HepG2 (cell line): Measurements from ENCODE around the gene GAR1. TPM values are rescaled to one million over a fixed set of nuclear protein-coding genes. Genes with fewer than 3 reads are reported as not detected.

Source experiments
- ATAC-seq: fragments of 200-7000 bp; cut with Tn5 transposase; 3 replicates; pipeline ENCODE4 v1.9.1; 2020; ENCODE audit warnings: mild to moderate bottlenecking, moderate library complexity
- BruUV-seq: library from RNA; stranded (reverse); fragments of 400-500 nt; replicated peaks from 2 replicates; lab custom pipeline; 2021; lab: Mats Ljungman, UMichigan
- CTCF ChIA-PET: fragments of 300-600 bp; formaldehyde crosslinking; extraction: SDS; loops from one replicate; lab custom pipeline; 2021; ENCODE audit warnings: low total read pairs, inconsistent platforms, low intra/inter-chr PET ratio; lab: Yijun Ruan, JAX
- POLR2A ChIA-PET: fragments of 350-600 bp; sonication (Branson Sonifier 250); formaldehyde crosslinking; loops from one replicate; lab custom pipeline; 2020; ENCODE audit warnings: antibody characterized with exemption, inconsistent platforms; lab: Yijun Ruan, JAX
- DNase-seq: peaks from one replicate; pipeline ENCODE4 v3.0.0-alpha.2; 2015; ENCODE audit warnings: low spot score
- FAIRE-seq: peaks from 3 replicates; lab custom pipeline; 2011; peaks lifted over from hg19 to GRCh38; lab: Jason Lieb, UNC
- H2AFZ ChIP-seq: one replicate; pipeline ENCODE4 v1.6.1; 2011; ENCODE audit warnings: low read length, inconsistent platforms
- H3K27ac ChIP-seq: fragments of 300-600 bp; 3 replicates; pipeline ENCODE4 v1.8.0; 2011; ENCODE audit warnings: mixed run types, mild to moderate bottlenecking, mixed read lengths, low read length, inconsistent platforms; ENCODE audit not compliant: insufficient read depth; ENCODE audit errors: extremely low read length
- H3K27me3 ChIP-seq, 2 experiments: fragments of 200-600 bp in 1 of 2; 2 replicates in 1 of 2; 3 replicates in 1 of 2; pipeline versions ENCODE4 v1.6.0 to v1.8.0; 2011; ENCODE audit warnings: low read length in 2 of 2, mild to moderate bottlenecking in 2 of 2, moderate library complexity in 2 of 2, inconsistent platforms in 1 of 2; ENCODE audit not compliant: insufficient read depth in 2 of 2, control insufficient read depth in 1 of 2
- H3K36me3 ChIP-seq, 2 experiments: fragments of 200-600 bp in 1 of 2; replicated peaks in 1 of 2; 2 replicates in 1 of 2; 3 replicates in 1 of 2; pipeline versions ENCODE4 v1.5.1 to v1.8.0; 2011; ENCODE audit warnings: low read length in 2 of 2, inconsistent platforms in 1 of 2; ENCODE audit not compliant: insufficient read depth in 2 of 2, control insufficient read depth in 1 of 2
- H3K4me1 ChIP-seq: 2 replicates; pipeline ENCODE4 v1.5.1; 2012; ENCODE audit warnings: low read length, inconsistent platforms; ENCODE audit not compliant: insufficient read depth
- H3K4me2 ChIP-seq: 2 replicates; pipeline ENCODE4 v1.6.0; 2011; ENCODE audit warnings: low read depth, low read length, inconsistent platforms
- H3K4me3 ChIP-seq, 3 experiments: fragments of 200-600 bp in 1 of 3; sonication (generic), shearing (Covaris generic) in 1 of 3; replicated peaks in 1 of 3; 2 replicates each; pipeline ENCODE4 v1.5.1; 2011 to 2016; ENCODE audit warnings: low read length in 3 of 3, inconsistent platforms in 2 of 3, low read depth in 2 of 3, mild to moderate bottlenecking in 2 of 3, control low read depth in 1 of 3, mixed read lengths in 1 of 3; ENCODE audit not compliant: insufficient read depth in 1 of 3
- H3K79me2 ChIP-seq: one replicate; pipeline ENCODE4 v1.6.1; 2011; ENCODE audit warnings: low read length, inconsistent platforms; ENCODE audit not compliant: insufficient read depth
- H3K9ac ChIP-seq: 2 replicates; pipeline ENCODE4 v1.6.0; 2011; ENCODE audit warnings: mild to moderate bottlenecking, low read depth, low read length, inconsistent platforms; ENCODE audit not compliant: insufficient read depth
- H3K9me3 ChIP-seq: 2 replicates; pipeline ENCODE4 v1.5.1; 2012; ENCODE audit warnings: mild to moderate bottlenecking, low read length
- H4K20me1 ChIP-seq: 2 replicates; pipeline ENCODE4 v1.6.0; 2011; ENCODE audit warnings: inconsistent platforms, mild to moderate bottlenecking, low read length, moderate library complexity; ENCODE audit not compliant: insufficient read depth
- CSRNP2 ChIP-seq: sonication (generic); formaldehyde crosslinking; conservative IDR thresholded peaks from 2 replicates; pipeline ENCODE4 v1.8.0; 2022; ENCODE audit warnings: low read depth, missing genetic modification reagents
- HNF1A ChIP-seq, 2 experiments: sonication (generic) in 1 of 2; formaldehyde crosslinking in 1 of 2; IDR thresholded peaks; 2 replicates each; pipeline versions ENCODE4 v1.4.0 to v1.6.1; 2016 to 2020; ENCODE audit warnings: borderline replicate concordance in 1 of 2, low read depth in 1 of 2, mild to moderate bottlenecking in 1 of 2, missing genetic modification reagents in 1 of 2
- HOXA5 ChIP-seq: sonication (generic); formaldehyde crosslinking; IDR thresholded peaks from 2 replicates; pipeline ENCODE4 v1.4.0; 2020; ENCODE audit warnings: missing genetic modification reagents
- KDM5A ChIP-seq: fragments of 200-600 bp; sonication (generic); IDR thresholded peaks from 2 replicates; pipeline ENCODE4 v1.7.0; 2018; ENCODE audit warnings: antibody characterized with exemption, mild to moderate bottlenecking, low read length, borderline replicate concordance
- MBNL3 ChIP-seq: fragments of 250-450 bp; sonication (Bioruptor Pico); conservative IDR thresholded peaks from 2 replicates; pipeline ENCODE4 v1.8.0; 2022; ENCODE audit warnings: mild to moderate bottlenecking, inconsistent platforms
- POLR2A ChIP-seq, 2 experiments: IDR thresholded peaks; 2 replicates each; pipeline ENCODE4 v1.6.1; 2011; ENCODE audit warnings: low read depth in 2 of 2, low read length in 2 of 2, mild to moderate bottlenecking in 1 of 2, moderate library complexity in 1 of 2; ENCODE audit not compliant: insufficient read depth in 1 of 2
- TCF7L2 ChIP-seq: IDR thresholded peaks from 2 replicates; pipeline ENCODE4 v1.6.1; 2011; ENCODE audit warnings: mild to moderate bottlenecking, low read depth, low read length, moderate library complexity
- YEATS2 ChIP-seq: sonication (generic); formaldehyde crosslinking; IDR thresholded peaks from 2 replicates; pipeline ENCODE4 v1.4.0; 2020; ENCODE audit warnings: missing genetic modification reagents, borderline replicate concordance
- ZFYVE20 ChIP-seq: sonication (generic); formaldehyde crosslinking; IDR thresholded peaks from 2 replicates; pipeline ENCODE4 v1.8.0; 2023; ENCODE audit warnings: low read depth, mild to moderate bottlenecking, moderate library complexity, missing genetic modification reagents, borderline replicate concordance
- ZNF552 ChIP-seq: sonication (generic); formaldehyde crosslinking; IDR thresholded peaks from 2 replicates; pipeline ENCODE4 v1.9.0; 2022; ENCODE audit warnings: missing genetic modification reagents, mild to moderate bottlenecking, borderline replicate concordance
- ZNF589 ChIP-seq: sonication (generic); formaldehyde crosslinking; conservative IDR thresholded peaks from 2 replicates; pipeline ENCODE4 v1.8.0; 2022; ENCODE audit warnings: mild to moderate bottlenecking, moderate library complexity, missing genetic modification reagents
- ZNF713 ChIP-seq: sonication (generic); formaldehyde crosslinking; IDR thresholded peaks from 2 replicates; pipeline ENCODE4 v1.4.0; 2020; ENCODE audit warnings: mild to moderate bottlenecking, missing genetic modification reagents
- WGBS: methylation state at CpG from one replicate; pipeline ENCODE4 v1.1.6; 2017; ENCODE audit warnings: low lambda C conversion rate; 5-methylcytosine and 5-hydroxymethylcytosine counted together
- in situ Hi-C: cut with HindIII; loops from 2 replicates; pipeline ENCODE4 v1.10.0; 2017; ENCODE audit warnings: low pct_unique_long_range_greater_than_20kb; ENCODE audit not compliant: extremely low pct_ligation_motif_present
- intact Hi-C: fragments of 100-400 bp; cut with micrococcal nuclease; formaldehyde crosslinking; loops from one replicate; pipeline ENCODE4 v1.10.0; 2022; ENCODE audit not compliant: unreplicated experiment
- polyA plus RNA-seq, 8 experiments: library from polyadenylated mRNA; depleted of rRNA in 3 of 8; stranded (reverse) in 7 of 8; unstranded in 1 of 8; fragments of >200 nt; fragmentation: Illumina TruSeq in 4 of 8; extraction: Trizol in 4 of 8; gene quantifications; 2 replicates each; pipeline versions ENCODE4 v1.2.1 to v1.2.3, GENCODE V29; 2011 to 2016; ENCODE audit warnings: low read depth in 4 of 8, missing spikeins in 1 of 8, mixed read lengths in 1 of 8; ENCODE audit not compliant: insufficient read depth in 1 of 8
- total RNA-seq, 5 experiments: library from RNA; depleted of rRNA; stranded (reverse); fragments of >200 nt; fragmentation: Illumina TruSeq; extraction: Trizol; gene quantifications; 2 replicates each; pipeline ENCODE4 v1.2.3, GENCODE V29; 2016; ENCODE audit warnings: low read depth in 1 of 5

Gene GAR1
- total and polyA plus RNA-seq, 2 of the 13 experiments (the other 11 are each of a cell fraction or from before 2014, with no cell fraction given) = 11.3 to 11.4 TPM

- in situ Hi-C loops = no loop called here
- DNase-seq (no peak), FAIRE-seq (no peak), ATAC-seq (no peak)
- peaks cover 0 to 5% of the 10 kb centered on the region in 2 experiments; a peak in 1 of 5 replicates for H3K27me3 ChIP-seq
- H3K36me3 ChIP-seq = no peaks in the 10 kb centered on the region
- H3K4me1 ChIP-seq = no peaks in the 10 kb centered on the region
- POLR2A ChIA-PET = no interaction called here
- H2AFZ ChIP-seq = no peak overlapping the region
- H3K9me3 ChIP-seq = no peaks in the 10 kb centered on the region
- no peak for TF ChIP-seq ZNF713
- H3K9ac ChIP-seq = no peak overlapping the region
- WGBS = 42% methylated on average over 2 of the region's 2 CpGs
- CTCF ChIA-PET = no interaction called here
- H3K79me2 ChIP-seq = no peaks in the 10 kb centered on the region
- H3K4me2 ChIP-seq = no peak overlapping the region
- no peak overlapping the region for H3K4me3 ChIP-seq
- no peak overlapping the region for H3K27ac ChIP-seq
- intact Hi-C loops = no loop called here
- H4K20me1 ChIP-seq = no peaks in the 10 kb centered on the region
- BruUV-seq = no TSS peak
These were observed 32.9 kb downstream of the GAR1 start for GRCh38 chr4:109848501-109848900.

GRCh38 chr4:109850601-109851000 lies 35.0 kb downstream of the GAR1 start:
- POLR2A ChIA-PET = no interaction called here
- CTCF ChIA-PET = no interaction called here
- no peak overlapping the region for H3K4me3 ChIP-seq
- H4K20me1 ChIP-seq = no peaks in the 10 kb centered on the region
- intact Hi-C loops (no loop called here), in situ Hi-C loops (no loop called here)
- DNase-seq (no peak), ATAC-seq (no peak), FAIRE-seq (no peak)
- H3K27me3 ChIP-seq = peaks cover 0 to 5% of the 10 kb centered on the region in 2 experiments; a peak in 1 of 5 replicates
- BruUV-seq = no TSS peak
- H3K79me2 ChIP-seq = no peaks in the 10 kb centered on the region
- TF ChIP-seq HOXA5 (no peak), CSRNP2 (CRISPR knock-in tag) (no peak), ZFYVE20 (CRISPR knock-in tag) (no peak), KDM5A (no peak), YEATS2 (CRISPR knock-in tag) (no peak), ZNF552 (CRISPR knock-in tag) (no peak), HNF1A (IDR thresholded peaks at IDR 0.05; ENCODE audit: low read depth) (no peak), HNF1A (CRISPR knock-in tag; IDR thresholded peaks at IDR 0.05; ENCODE audit: borderline replicate concordance) (no peak), TCF7L2 (no peak), ZNF589 (CRISPR knock-in tag) (no peak), MBNL3 (CRISPR knock-in tag) (no peak), POLR2A (IDR thresholded peaks at IDR 0.05; ENCODE audit: insufficient read depth in 1 of 2, low read depth in 2 of 2, low read length in 2 of 2) (no peak)
- no peaks in the 10 kb centered on the region for H3K36me3 ChIP-seq
- no peaks in the 10 kb centered on the region for H3K4me1 ChIP-seq
- H3K4me2 ChIP-seq = no peak overlapping the region
- no peaks in the 10 kb centered on the region for H3K9me3 ChIP-seq
- no peak overlapping the region for H3K27ac ChIP-seq
- no peak overlapping the region for H3K9ac ChIP-seq
- WGBS = 45% methylated on average over 5 of the region's 5 CpGs
- no peak overlapping the region for H2AFZ ChIP-seq
